NB4 (cell line): ENCODE measurements around the gene CLTRN.

Experiments
- MAX ChIP-seq: IDR thresholded peaks from 2 replicates; pipeline ENCODE4 v1.6.1; 2011; ENCODE audit warnings: low read depth, low read length
- POLR2A ChIP-seq: IDR thresholded peaks from 2 replicates; pipeline ENCODE4 v1.6.1; 2011; ENCODE audit warnings: mild to moderate bottlenecking; ENCODE audit not compliant: insufficient read length; ENCODE audit errors: extremely low read depth

- TF ChIP-seq POLR2A (no peak), MAX (no peak)
Observed at GRCh38 chrX:15617111-15617510, 47.5 kb downstream of the CLTRN start.
